HCT116 (cell line): Measurements from ENCODE around the gene ATP5F1E. TPM values are rescaled to one million over a fixed set of nuclear protein-coding genes. Genes with fewer than 3 reads are reported as not detected.

ENCODE experiments used
- ATAC-seq: fragments of 200-7000 bp; cut with Tn5 transposase; 2 replicates; pipeline ENCODE4 v1.9.1; 2020; ENCODE audit warnings: mild to moderate bottlenecking, moderate library complexity
- BruUV-seq: library from RNA; stranded (reverse); fragments of 400-500 nt; replicated peaks from 2 replicates; lab custom pipeline; 2021; lab: Mats Ljungman, UMichigan
- CTCF ChIA-PET: fragments of 300-600 bp; sonication (Branson Sonifier 250); formaldehyde crosslinking; loops from one replicate; lab custom pipeline; 2021; ENCODE audit warnings: antibody characterized with exemption; lab: Charles Lee
- POLR2A ChIA-PET: fragments of 300-600, 350-600 bp; sonication (Branson Sonifier 250); formaldehyde crosslinking; loops from one replicate; lab custom pipeline; 2021; ENCODE audit warnings: antibody characterized with exemption; lab: Charles Lee
- RAD21 ChIA-PET, 2 experiments: fragments of 300-600 bp; sonication (Branson Sonifier 250); formaldehyde crosslinking; loops; one replicate each; lab custom pipeline; 2023; ENCODE audit warnings: low total read pairs in 2 of 2; ENCODE audit not compliant: uncharacterized antibody in 2 of 2, unreplicated experiment in 2 of 2, low non-redundant PET in 1 of 2; lab: Charles Lee
- DNase-seq: peaks from one replicate; pipeline ENCODE4 v3.0.0-alpha.2; 2010; ENCODE audit warnings: low read depth, low spot score
- H2AFZ ChIP-seq: fragments of 200-600 bp; shearing (Covaris generic), sonication (generic); 2 replicates; pipeline ENCODE4 v1.6.1; 2017; ENCODE audit warnings: low read depth, mixed run types, mixed read lengths, antibody characterized with exemption, low read length; ENCODE audit not compliant: poor library complexity, severe bottlenecking
- H3K27ac ChIP-seq: 2 replicates; pipeline ENCODE4 v1.5.1; 2012; ENCODE audit warnings: low read depth, low read length
- H3K27me3 ChIP-seq: fragments of 200-600 bp; sonication (generic); 2 replicates; pipeline ENCODE4 v1.6.1; 2016; ENCODE audit warnings: mixed run types, low read length, mixed read lengths; ENCODE audit not compliant: insufficient read depth
- H3K36me3 ChIP-seq, 2 experiments: fragments of 200-500 bp in 1 of 2; fragments of 200-600 bp in 1 of 2; sonication (Bioruptor generic) in 1 of 2; sonication (generic) in 1 of 2; 2 replicates each; pipeline versions ENCODE4 v1.5.1 to v1.6.1; 2014 to 2016; ENCODE audit warnings: low read length in 2 of 2, inconsistent platforms in 1 of 2, mixed read lengths in 1 of 2, mixed run types in 1 of 2; ENCODE audit not compliant: insufficient read depth in 2 of 2, control insufficient read depth in 1 of 2
- H3K4me1 ChIP-seq, 2 experiments: fragments of 200-600 bp in 1 of 2; sonication (generic) in 1 of 2; 2 replicates each; pipeline versions ENCODE4 v1.5.1 to v1.6.1; 2012 to 2017; ENCODE audit warnings: low read length in 2 of 2, inconsistent platforms in 1 of 2, mild to moderate bottlenecking in 1 of 2, mixed read lengths in 1 of 2, mixed run types in 1 of 2, moderate library complexity in 1 of 2; ENCODE audit not compliant: insufficient read depth in 2 of 2, control insufficient read depth in 1 of 2
- H3K4me2 ChIP-seq: fragments of 200-600 bp; sonication (generic); 2 replicates; pipeline ENCODE4 v1.6.1; 2017; ENCODE audit warnings: mixed run types, low read length, mixed read lengths
- H3K4me3 ChIP-seq, 2 experiments: fragments of 200-600 bp in 1 of 2; sonication (generic) in 1 of 2; replicated peaks in 1 of 2; 2 replicates each; pipeline ENCODE4 v1.5.1; 2011 to 2016; ENCODE audit warnings: low read length in 2 of 2, control low read depth in 1 of 2, low read depth in 1 of 2, mild to moderate bottlenecking in 1 of 2, mixed read lengths in 1 of 2, mixed run types in 1 of 2
- H3K79me2 ChIP-seq: fragments of 200-600 bp; sonication (generic); 2 replicates; pipeline ENCODE4 v1.6.1; 2017; ENCODE audit warnings: mild to moderate bottlenecking, mixed run types, low read length, moderate library complexity, mixed read lengths; ENCODE audit not compliant: insufficient read depth
- H3K9ac ChIP-seq: fragments of 200-600 bp; sonication (generic); 2 replicates; pipeline ENCODE4 v1.6.1; 2016; ENCODE audit warnings: low read length, mixed read lengths
- H3K9me2 ChIP-seq: fragments of 200-600 bp; sonication (generic), shearing (Covaris generic); 2 replicates; pipeline ENCODE4 v1.6.1; 2017; ENCODE audit warnings: mixed run types, mild to moderate bottlenecking, moderate library complexity; ENCODE audit not compliant: insufficient read depth
- H3K9me3 ChIP-seq, 2 experiments: fragments of 200-500 bp in 1 of 2; fragments of 200-600 bp in 1 of 2; sonication (Bioruptor generic) in 1 of 2; sonication (generic) in 1 of 2; 2 replicates each; pipeline ENCODE4 v1.6.1; 2014 to 2017; ENCODE audit warnings: low read length in 2 of 2, mixed read lengths in 2 of 2, inconsistent platforms in 1 of 2, low read depth in 1 of 2, mild to moderate bottlenecking in 1 of 2, mixed run types in 1 of 2, moderate library complexity in 1 of 2; ENCODE audit not compliant: control insufficient read depth in 1 of 2, insufficient read depth in 1 of 2
- H4K20me1 ChIP-seq: fragments of 200-600 bp; sonication (generic), shearing (Covaris generic); 2 replicates; pipeline ENCODE4 v1.6.1; 2017; ENCODE audit warnings: mixed run types, mild to moderate bottlenecking, moderate library complexity; ENCODE audit not compliant: insufficient read depth
- CTCF ChIP-seq, 3 experiments: fragments of 200-600 bp in 1 of 3; sonication (generic) in 1 of 3; IDR thresholded peaks in 2 of 3; conservative IDR thresholded peaks in 1 of 3; 2 replicates each; pipeline ENCODE4 v1.5.1; 2012 to 2017; ENCODE audit warnings: low read depth in 2 of 3, low read length in 2 of 3, antibody characterized with exemption in 1 of 3, borderline replicate concordance in 1 of 3, control low read depth in 1 of 3, mild to moderate bottlenecking in 1 of 3, mixed read lengths in 1 of 3, mixed run types in 1 of 3, moderate library complexity in 1 of 3; ENCODE audit not compliant: insufficient read depth in 1 of 3
- EGR1 ChIP-seq: IDR thresholded peaks from 2 replicates; pipeline ENCODE4 v1.6.1; 2012; ENCODE audit warnings: low read depth
- ELF1 ChIP-seq: IDR thresholded peaks from 2 replicates; pipeline ENCODE4 v1.6.1; 2012; ENCODE audit warnings: low read depth, borderline replicate concordance
- EZH2 ChIP-seq: fragments of 200-600 bp; sonication (generic); IDR thresholded peaks from 2 replicates; pipeline ENCODE4 v1.6.1; 2017; ENCODE audit warnings: antibody characterized with exemption, mixed run types
- EZH2phosphoT487 ChIP-seq: fragments of 200-600 bp; IDR thresholded peaks from 2 replicates; pipeline ENCODE4 v1.6.1; 2018; ENCODE audit warnings: antibody characterized with exemption, borderline replicate concordance
- FOSL1 ChIP-seq: IDR thresholded peaks from 2 replicates; pipeline ENCODE4 v1.6.1; 2012; ENCODE audit warnings: low read depth
- POLR2A ChIP-seq: IDR thresholded peaks from 2 replicates; pipeline ENCODE4 v1.7.0; 2011; ENCODE audit warnings: borderline replicate concordance; ENCODE audit not compliant: insufficient read depth, insufficient read length; ENCODE audit errors: extremely low read depth
- RAD21 ChIP-seq: IDR thresholded peaks from 2 replicates; pipeline ENCODE4 v1.6.1; 2012; ENCODE audit warnings: low read depth, mild to moderate bottlenecking
- SIN3A ChIP-seq: IDR thresholded peaks from 2 replicates; pipeline ENCODE4 v1.6.1; 2012; ENCODE audit warnings: low read depth
- SP1 ChIP-seq: IDR thresholded peaks from 2 replicates; pipeline ENCODE4 v1.6.1; 2012; ENCODE audit warnings: low read depth
- SRF ChIP-seq: IDR thresholded peaks from 2 replicates; pipeline ENCODE4 v1.6.1; 2012; ENCODE audit warnings: low read depth
- TCF7L2 ChIP-seq: IDR thresholded peaks from 2 replicates; pipeline ENCODE4 v1.7.0; 2011; ENCODE audit warnings: borderline replicate concordance, inconsistent platforms; ENCODE audit not compliant: insufficient read depth, insufficient read length; ENCODE audit errors: extremely low read depth
- ZBTB33 ChIP-seq: IDR thresholded peaks from 2 replicates; pipeline ENCODE4 v1.6.1; 2011; ENCODE audit warnings: mild to moderate bottlenecking, low read length, moderate library complexity; ENCODE audit not compliant: insufficient replicate concordance; ENCODE audit errors: extremely low read depth
- ZFX ChIP-seq: fragments of 450-650 bp; IDR thresholded peaks from 2 replicates; pipeline ENCODE4 v1.6.1; 2017
- ZNF274 ChIP-seq: fragments of 200-500 bp; sonication (Bioruptor generic); IDR thresholded peaks from 2 replicates; pipeline ENCODE4 v1.6.1; 2014; ENCODE audit warnings: mild to moderate bottlenecking, low read depth, low read length, inconsistent platforms
- intact Hi-C: fragments of 100-400 bp; cut with micrococcal nuclease; formaldehyde crosslinking; loops from 2 replicates; pipeline ENCODE4 v1.10.0; 2022
- total RNA-seq: library from RNA; stranded (reverse); gene quantifications from one replicate; pipeline ENCODE4 v1.2.1, GENCODE V29; 2021; ENCODE audit not compliant: unreplicated experiment

Gene ATP5F1E
- total RNA-seq, 1 experiment from 2014 or later, result 72.8 TPM

GRCh38 chr20:59001449-59002171 lies 30.5 kb downstream of the ATP5F1E start:
- POLR2A ChIA-PET, result no interaction called here
- Histone ChIP-seq H3K27me3 (no peaks in the 10 kb centered on the region), H3K36me3 (peaks cover 7 to 17% of the 10 kb centered on the region in 2 experiments; a peak in 2 of 4 replicates), H3K9me2 (no peaks in the 10 kb centered on the region), H3K9ac (no peak overlapping the region), H3K79me2 (peaks cover 27% of the 10 kb centered on the region; the same call in 1 of the 2 replicates), H3K9me3 (no peaks in the 10 kb centered on the region), H3K4me1 (peaks cover 4 to 15% of the 10 kb centered on the region in 2 experiments), H4K20me1 (no peaks in the 10 kb centered on the region), H3K4me2 (no peak overlapping the region), H3K27ac (no peak overlapping the region), H3K4me3 (no peak overlapping the region), H2AFZ (no peak overlapping the region)
- ATAC-seq (no peak), DNase-seq (no peak)
- no TSS peak for BruUV-seq
- TF ChIP-seq CTCF (IDR thresholded peaks at IDR 0.05 in 2 of 3, conservative IDR thresholded peaks at IDR 0.05 in 1 of 3; ENCODE audit: borderline replicate concordance in 1 of 3, insufficient read depth in 1 of 3, low read depth in 2 of 3, low read length in 2 of 3) (no peak), EZH2phosphoT487 (no peak), RAD21 (no peak), FOSL1 (no peak), SRF (no peak), POLR2A (no peak), SIN3A (no peak), EGR1 (no peak), ELF1 (no peak), ZFX (no peak), TCF7L2 (no peak), ZNF274 (no peak), ZBTB33 (no peak), EZH2 (no peak), SP1 (no peak)
- RAD21 ChIA-PET, result no interaction called here
- CTCF ChIA-PET, result no interaction called here
- intact Hi-C loops, result no loop called here
